Brain pericyte (primary cell): Measurements from ENCODE around the gene HEATR9.

ENCODE experiments used
- DNase-seq: peaks from one replicate; pipeline ENCODE4 v3.0.0-alpha.2; 2012; ENCODE audit warnings: low read depth, low spot score

Gene HEATR9

GRCh38 chr17:35809855-35810461 is 58.7 kb downstream of the HEATR9 start:
- DNase-seq, result no peak

GRCh38 chr17:35808962-35809854 is 59.5 kb downstream of the HEATR9 start, which contains the start of gene TAF15:
Gene TAF15 (plus strand): TSS chr17:35809484. CDS start chr17:35809570, 86 bp downstream.
- peak; percentile 93 for DNase-seq

- DNase-seq, result no peak
These were observed 60.3 kb downstream of the HEATR9 start for GRCh38 chr17:35808240-35808961.

- no peak for DNase-seq
These were observed 61.1 kb downstream of the HEATR9 start for GRCh38 chr17:35807371-35808144.
